Activated CD8-positive, alpha-beta T cell treated with anti-CD3 and anti-CD28 coated beads, Interleukin-2, amount 10 ng/mL, durations not matched to agents 7 days and 5 days (primary cell): Measurements from ENCODE around the gene DPP10. TPM values are rescaled to one million over a fixed set of nuclear protein-coding genes. Genes with fewer than 3 reads are reported as not detected.
"Not testable (repeated sequence)": the region's sequence is repeated elsewhere in the genome, so short reads cannot be mapped to it uniquely, and the experiment has no call there.

Source experiments
- ATAC-seq: fragments of 150-1000 bp; cut with Tn5 transposase; one replicate; pipeline ENCODE4 v1.10.0; 2021; ENCODE audit warnings: moderate library complexity
- CTCF ChIA-PET: fragments of 350-600 bp; sonication (Branson Sonifier 250); formaldehyde crosslinking; loops from one replicate; lab custom pipeline; 2021; ENCODE audit warnings: antibody characterized with exemption; lab: Charles Lee
- POLR2A ChIA-PET: fragments of 350-600 bp; sonication (Branson Sonifier 250); formaldehyde crosslinking; loops from one replicate; lab custom pipeline; 2021; ENCODE audit warnings: antibody characterized with exemption; lab: Charles Lee
- DNase-seq: peaks from one replicate; pipeline ENCODE4 v3.0.0-alpha.2; 2020
- H3K27ac Mint-ChIP-seq: one replicate; pipeline ENCODE4 v1.8.0; 2021; ENCODE audit warnings: mild to moderate bottlenecking, mixed read lengths
- H3K27me3 Mint-ChIP-seq: one replicate; pipeline ENCODE4 v1.8.0; 2021; ENCODE audit warnings: low read depth, mixed read lengths
- H3K36me3 Mint-ChIP-seq: one replicate; pipeline ENCODE4 v1.8.0; 2021; ENCODE audit warnings: low read depth, mixed read lengths
- H3K4me1 Mint-ChIP-seq: one replicate; pipeline ENCODE4 v1.8.0; 2021; ENCODE audit warnings: low read depth, mixed read lengths
- H3K4me3 Mint-ChIP-seq: one replicate; pipeline ENCODE4 v1.8.0; 2021; ENCODE audit warnings: mild to moderate bottlenecking, mixed read lengths
- H3K9me3 Mint-ChIP-seq: one replicate; pipeline ENCODE4 v1.8.0; 2022; ENCODE audit warnings: mixed read lengths; ENCODE audit not compliant: insufficient read depth
- total RNA-seq, 2 experiments: library from RNA; stranded (reverse); gene quantifications; one replicate each; pipeline ENCODE4 v1.2.3, GENCODE V29; 2021

The DPP10 gene
- total RNA-seq, 2 experiments from 2014 or later: not detected

DNA sequence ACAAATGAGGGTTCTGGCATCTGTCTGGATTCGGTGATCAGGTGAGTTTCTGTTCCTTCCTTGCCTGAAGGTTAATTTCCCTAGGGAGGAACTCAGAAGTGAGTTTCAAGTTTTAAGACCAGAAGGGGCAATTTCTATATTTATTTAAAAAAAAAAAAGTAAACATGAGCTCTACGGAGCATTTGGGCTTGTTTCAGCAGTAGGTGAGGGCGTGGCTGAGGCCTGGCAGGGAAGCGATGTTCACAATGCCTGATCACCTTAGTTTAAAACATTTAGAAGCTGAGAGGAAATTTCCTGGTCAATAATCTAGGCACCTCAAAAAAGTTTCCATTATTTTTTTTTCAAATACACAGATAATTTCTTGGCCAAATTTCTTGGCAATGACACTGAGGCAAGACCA lies 629.1 kb downstream of the DPP10 start:
- Mint-ChIP-seq H3K4me1 (no peaks in the 10 kb centered on the region), H3K4me3 (no peak overlapping the region), H3K36me3 (no peaks in the 10 kb centered on the region), H3K27me3 (no peaks in the 10 kb centered on the region), H3K27ac (no peak overlapping the region), H3K9me3 (peaks cover 14% of the 10 kb centered on the region)
- ATAC-seq (no peak), DNase-seq (no peak)
- ChIA-PET CTCF (no interaction called here), POLR2A (no interaction called here)

DNA sequence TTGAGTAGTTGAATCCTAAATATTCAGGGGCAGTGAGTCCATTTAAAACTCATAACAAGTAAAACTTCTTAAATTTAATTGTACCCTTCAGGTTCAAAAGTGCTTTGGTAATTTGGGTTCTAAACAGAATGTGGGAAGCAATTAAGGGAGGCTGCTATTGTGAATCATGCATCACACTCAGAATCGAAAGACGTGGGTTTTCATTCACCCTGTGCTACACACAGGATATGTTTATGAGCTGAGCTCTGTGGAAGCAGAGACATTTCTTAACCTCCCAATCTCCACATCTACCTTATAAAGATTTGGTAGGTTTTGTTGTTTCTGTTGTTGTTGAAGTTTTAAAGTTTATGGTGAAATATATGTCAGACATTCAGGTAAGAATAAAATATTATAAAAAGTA lies 633.4 kb downstream of the DPP10 start:
- CTCF ChIA-PET: no interaction called here
- Mint-ChIP-seq H3K4me1 (no peaks in the 10 kb centered on the region), H3K36me3 (no peaks in the 10 kb centered on the region), H3K27me3 (no peaks in the 10 kb centered on the region), H3K4me3 (no peak overlapping the region), H3K27ac (no peak overlapping the region), H3K9me3 (no peaks in the 10 kb centered on the region)
- DNase-seq (no peak), ATAC-seq (no peak)
- POLR2A ChIA-PET: no interaction called here

DNA sequence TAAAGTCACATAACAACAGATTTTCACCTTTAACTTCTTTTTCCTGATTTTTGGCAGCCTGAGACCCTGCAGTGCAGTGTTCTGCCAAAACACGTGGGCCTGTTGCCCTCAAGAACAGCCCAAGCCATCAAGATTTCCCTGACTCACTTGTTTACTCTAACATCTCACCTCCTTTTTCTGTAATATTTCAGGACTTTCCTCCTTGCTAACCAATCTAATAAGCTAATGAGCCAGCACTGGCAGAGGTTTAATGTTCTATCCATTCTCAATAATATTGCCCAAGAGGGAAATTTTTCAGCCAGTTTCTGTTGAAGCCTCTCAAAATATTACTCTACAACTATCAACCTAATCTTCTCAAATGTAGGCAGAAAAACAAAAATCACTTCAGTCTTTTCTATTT lies 635.2 kb downstream of the DPP10 start:
- DNase-seq: no peak
- no peaks in the 10 kb centered on the region for H3K27me3 Mint-ChIP-seq
- H3K9me3 Mint-ChIP-seq: no peaks in the 10 kb centered on the region
- no peak overlapping the region for H3K4me3 Mint-ChIP-seq
- H3K27ac Mint-ChIP-seq: no peak overlapping the region
- no peak for ATAC-seq
- no peaks in the 10 kb centered on the region for H3K36me3 Mint-ChIP-seq
- ChIA-PET POLR2A (no interaction called here), CTCF (no interaction called here)
- H3K4me1 Mint-ChIP-seq: no peaks in the 10 kb centered on the region

DNA sequence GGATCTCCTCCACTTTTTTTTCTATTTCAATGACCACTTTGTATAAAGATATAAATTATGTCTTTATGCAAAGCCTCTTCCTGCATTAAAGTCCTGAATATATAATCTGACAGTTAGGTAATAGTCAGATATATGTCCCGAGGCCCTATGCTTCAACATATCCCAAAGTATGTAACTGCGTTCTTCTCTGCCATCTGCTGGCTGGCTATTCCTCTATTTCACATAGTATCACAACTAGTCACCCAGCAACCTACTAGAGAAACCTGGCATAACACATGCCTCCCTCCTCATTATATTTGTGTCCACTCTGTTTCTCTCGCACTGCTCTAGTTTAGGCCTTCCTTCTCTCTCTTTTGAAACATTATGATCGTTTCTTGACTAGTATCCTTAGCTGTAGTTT lies 640.8 kb downstream of the DPP10 start:
- Mint-ChIP-seq H3K27ac (no peak overlapping the region), H3K27me3 (no peaks in the 10 kb centered on the region), H3K9me3 (peaks cover 5% of the 10 kb centered on the region), H3K4me3 (no peak overlapping the region), H3K36me3 (no peaks in the 10 kb centered on the region), H3K4me1 (no peaks in the 10 kb centered on the region)
- CTCF ChIA-PET: no interaction called here
- POLR2A ChIA-PET: no interaction called here
- DNase-seq (no peak), ATAC-seq (no peak)

DNA sequence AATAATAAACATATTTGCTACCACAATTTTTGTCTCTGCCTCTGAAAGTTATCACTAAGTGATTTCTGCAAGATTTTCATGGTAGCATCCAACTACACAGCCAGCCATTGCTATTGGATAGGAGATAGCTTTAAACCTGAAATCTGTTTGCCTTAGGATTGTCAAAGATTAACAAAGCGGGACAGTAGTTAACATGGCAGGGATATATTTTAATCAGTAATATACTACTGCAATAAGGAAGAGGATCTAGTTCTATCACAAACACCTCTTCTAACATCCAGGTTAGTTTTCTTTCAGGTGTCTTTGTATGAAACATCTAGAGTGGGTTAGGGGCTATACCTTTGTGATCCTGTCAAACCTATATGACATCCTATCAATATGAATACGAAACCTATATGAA lies 641.3 kb downstream of the DPP10 start:
- no peak for ATAC-seq
- DNase-seq: no peak
- CTCF ChIA-PET: no interaction called here
- Mint-ChIP-seq H3K9me3 (peaks cover 5% of the 10 kb centered on the region), H3K4me3 (no peak overlapping the region), H3K36me3 (no peaks in the 10 kb centered on the region), H3K4me1 (no peaks in the 10 kb centered on the region), H3K27ac (no peak overlapping the region), H3K27me3 (no peaks in the 10 kb centered on the region)
- POLR2A ChIA-PET: no interaction called here

DNA sequence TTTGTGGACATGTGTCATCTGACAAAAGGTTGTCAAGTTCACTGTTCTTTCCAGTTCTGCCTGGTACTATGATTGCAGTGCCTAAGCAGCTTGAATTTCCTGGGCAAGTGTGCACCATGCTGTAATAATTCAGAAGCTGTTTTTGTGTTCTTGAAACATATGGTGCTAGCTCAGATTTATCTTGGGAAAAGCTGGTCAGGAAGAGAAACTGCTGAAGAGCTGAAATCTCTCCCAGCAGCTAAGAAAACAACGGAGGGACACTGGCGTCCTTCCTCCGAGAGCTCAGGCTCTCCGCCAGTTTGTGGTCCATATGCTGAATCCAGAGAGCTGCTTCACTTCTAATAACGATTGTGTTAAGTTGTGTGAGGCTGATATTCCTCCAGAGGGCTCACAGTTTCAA lies 642.0 kb downstream of the DPP10 start:
- ChIA-PET POLR2A (no interaction called here), CTCF (no interaction called here)
- H3K9me3 Mint-ChIP-seq: peaks cover 5% of the 10 kb centered on the region
- no peak overlapping the region for H3K27ac Mint-ChIP-seq
- DNase-seq (no peak), ATAC-seq (no peak)
- H3K4me3 Mint-ChIP-seq: no peak overlapping the region
- no peaks in the 10 kb centered on the region for H3K4me1 Mint-ChIP-seq
- no peaks in the 10 kb centered on the region for H3K36me3 Mint-ChIP-seq
- H3K27me3 Mint-ChIP-seq: no peaks in the 10 kb centered on the region

DNA sequence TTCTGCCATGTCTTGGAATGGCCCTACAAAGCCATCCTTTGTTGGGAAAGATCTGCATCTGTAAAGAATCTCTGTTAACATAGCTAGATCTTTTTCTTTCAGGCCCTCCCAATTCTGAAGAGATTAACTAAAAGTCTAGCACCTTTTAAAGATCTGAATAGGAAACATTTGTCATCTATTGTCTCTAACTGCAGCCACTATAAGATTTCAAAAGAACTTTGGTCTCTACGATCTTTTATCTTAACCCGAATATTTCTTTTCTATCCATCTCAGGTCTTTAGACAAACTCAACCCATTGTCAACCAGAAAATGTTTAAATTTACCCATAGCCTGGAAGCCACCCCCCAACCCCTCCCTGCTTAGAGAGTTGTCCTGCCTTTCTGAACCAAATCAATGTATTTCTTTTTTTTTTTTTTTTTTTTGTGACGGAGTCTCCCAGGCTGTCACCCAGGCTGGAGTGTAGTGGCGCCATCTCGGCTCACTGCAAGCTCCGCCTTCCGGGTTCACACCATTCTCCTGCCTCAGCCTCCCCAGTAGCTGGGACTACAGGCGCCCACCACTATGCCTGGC lies 643.7 kb downstream of the DPP10 start:
- H3K4me3 Mint-ChIP-seq, POLR2A ChIA-PET, H3K36me3 Mint-ChIP-seq, H3K4me1 Mint-ChIP-seq, H3K27ac Mint-ChIP-seq, CTCF ChIA-PET, H3K27me3 Mint-ChIP-seq, ATAC-seq, DNase-seq: not testable (repeated sequence)
- peaks cover 13% of the 10 kb centered on the region for H3K9me3 Mint-ChIP-seq

DNA sequence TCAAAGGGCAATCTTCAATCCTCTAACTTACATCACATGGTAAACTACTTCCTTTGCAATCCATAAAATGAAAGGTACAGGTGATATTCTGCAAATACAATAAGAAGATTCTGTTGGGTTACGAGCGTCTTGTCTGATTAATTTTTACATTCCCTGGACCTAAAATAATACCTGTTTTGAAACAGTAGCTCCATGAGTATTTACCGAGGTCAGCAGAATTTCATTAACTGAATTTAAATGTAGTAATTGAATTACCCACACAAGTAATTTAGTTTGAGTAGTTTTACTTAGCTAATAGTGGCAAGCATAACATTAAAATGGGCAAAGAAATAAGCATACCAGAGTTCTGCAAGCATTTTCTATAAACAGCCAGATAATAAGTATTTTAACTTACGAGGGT lies 652.0 kb downstream of the DPP10 start:
- H3K4me3 Mint-ChIP-seq: no peak overlapping the region
- no peaks in the 10 kb centered on the region for H3K36me3 Mint-ChIP-seq
- no peaks in the 10 kb centered on the region for H3K27me3 Mint-ChIP-seq
- no peak for ATAC-seq
- no peaks in the 10 kb centered on the region for H3K4me1 Mint-ChIP-seq
- no peak overlapping the region for H3K27ac Mint-ChIP-seq
- peaks cover 8% of the 10 kb centered on the region for H3K9me3 Mint-ChIP-seq
- ChIA-PET CTCF (no interaction called here), POLR2A (no interaction called here)
- DNase-seq: no peak

DNA sequence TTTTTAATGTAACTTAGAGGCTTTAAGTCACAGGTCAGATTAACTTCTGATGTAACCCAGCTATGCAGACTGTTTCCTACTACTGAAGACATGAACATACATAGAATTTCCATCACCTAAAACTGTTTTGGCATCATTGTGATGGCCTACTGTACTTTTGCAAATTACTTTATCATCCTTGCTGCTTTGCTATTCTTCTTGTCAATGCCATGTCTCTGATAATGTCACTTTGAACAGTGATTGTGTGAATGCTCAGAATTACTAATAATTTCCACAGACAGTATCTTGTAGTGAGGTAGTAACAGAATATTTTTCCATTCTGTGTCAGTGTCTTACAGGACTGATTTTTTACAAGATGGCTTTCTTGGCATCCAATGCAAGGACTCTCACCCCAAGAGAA lies 663.5 kb downstream of the DPP10 start:
- Mint-ChIP-seq H3K9me3 (no peaks in the 10 kb centered on the region), H3K4me1 (no peaks in the 10 kb centered on the region), H3K36me3 (no peaks in the 10 kb centered on the region), H3K27ac (no peak overlapping the region), H3K4me3 (no peak overlapping the region), H3K27me3 (no peaks in the 10 kb centered on the region)
- CTCF ChIA-PET: no interaction called here
- POLR2A ChIA-PET: no interaction called here
- DNase-seq: no peak
- ATAC-seq: no peak

DNA sequence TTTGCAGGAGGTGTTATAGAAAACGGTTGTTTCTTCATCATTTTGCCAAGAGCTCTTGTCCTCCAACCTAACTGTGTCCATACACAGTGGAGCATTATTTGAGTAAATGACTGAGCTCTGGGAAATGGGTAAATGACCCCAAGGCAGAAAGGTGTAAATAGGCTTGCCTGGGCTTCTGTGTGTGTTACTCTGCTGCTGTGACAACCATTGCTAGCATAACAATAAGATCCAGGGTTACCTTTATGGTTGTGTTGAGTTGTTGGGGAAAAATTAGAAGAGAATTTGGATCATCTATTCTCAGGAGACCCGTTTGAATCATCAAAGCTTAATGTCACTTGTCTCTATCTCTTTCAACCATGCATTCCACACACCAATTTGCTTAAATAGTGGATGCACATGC lies 672.7 kb downstream of the DPP10 start:
- Mint-ChIP-seq H3K4me3 (no peak overlapping the region), H3K36me3 (no peaks in the 10 kb centered on the region), H3K4me1 (no peaks in the 10 kb centered on the region), H3K27me3 (no peaks in the 10 kb centered on the region), H3K9me3 (no peaks in the 10 kb centered on the region), H3K27ac (no peak overlapping the region)
- no peak for DNase-seq
- CTCF ChIA-PET: no interaction called here
- POLR2A ChIA-PET: no interaction called here
- ATAC-seq: no peak

DNA sequence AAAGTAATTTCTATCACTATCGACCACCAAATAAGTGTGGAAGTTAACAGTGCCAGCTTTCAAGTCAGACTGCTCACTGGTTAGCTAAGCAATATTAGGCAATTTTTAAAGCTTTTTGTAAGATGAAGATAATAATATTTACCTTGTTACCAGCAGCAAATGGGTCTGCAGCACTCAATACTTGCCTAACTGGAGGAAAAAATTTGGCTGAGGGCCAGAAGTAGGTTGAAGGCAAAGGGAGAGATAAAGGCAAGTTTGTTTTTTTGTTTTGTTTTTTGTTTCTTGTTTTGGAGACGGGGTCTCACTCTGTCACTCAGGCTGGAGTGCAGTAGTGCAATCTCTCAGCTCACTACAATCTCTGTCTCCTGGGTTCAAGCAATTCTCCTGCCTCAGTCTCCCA lies 675.9 kb downstream of the DPP10 start:
- H3K4me1 Mint-ChIP-seq: no peaks in the 10 kb centered on the region
- no peak for DNase-seq
- CTCF ChIA-PET: no interaction called here
- no peaks in the 10 kb centered on the region for H3K36me3 Mint-ChIP-seq
- H3K4me3 Mint-ChIP-seq: no peak overlapping the region
- ATAC-seq: no peak
- no peaks in the 10 kb centered on the region for H3K27me3 Mint-ChIP-seq
- no peak overlapping the region for H3K27ac Mint-ChIP-seq
- H3K9me3 Mint-ChIP-seq: no peaks in the 10 kb centered on the region
- POLR2A ChIA-PET: no interaction called here

DNA sequence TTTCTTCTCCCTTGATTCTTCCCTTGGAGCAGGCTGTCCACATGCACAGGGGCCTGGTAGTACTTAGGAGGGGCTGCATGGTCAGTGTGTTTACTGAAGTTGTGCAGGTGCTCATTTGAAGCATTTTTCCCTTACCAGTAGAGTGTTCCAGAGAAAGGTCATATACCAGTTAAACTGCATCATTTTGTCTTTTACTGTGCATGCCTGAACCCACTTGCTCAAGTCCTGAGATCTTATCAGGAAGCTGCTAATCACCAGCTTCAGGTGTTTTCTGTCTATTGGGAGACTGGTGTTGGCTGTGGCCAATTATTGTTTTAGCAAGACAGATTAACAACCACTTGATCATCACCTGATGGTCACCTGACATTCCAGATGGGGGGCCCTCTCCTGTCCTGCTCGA lies 676.6 kb downstream of the DPP10 start:
- no peak overlapping the region for H3K27ac Mint-ChIP-seq
- ATAC-seq (no peak), DNase-seq (no peak)
- no peaks in the 10 kb centered on the region for H3K9me3 Mint-ChIP-seq
- no peaks in the 10 kb centered on the region for H3K27me3 Mint-ChIP-seq
- H3K4me1 Mint-ChIP-seq: no peaks in the 10 kb centered on the region
- no peak overlapping the region for H3K4me3 Mint-ChIP-seq
- POLR2A ChIA-PET: no interaction called here
- H3K36me3 Mint-ChIP-seq: no peaks in the 10 kb centered on the region
- CTCF ChIA-PET: no interaction called here

DNA sequence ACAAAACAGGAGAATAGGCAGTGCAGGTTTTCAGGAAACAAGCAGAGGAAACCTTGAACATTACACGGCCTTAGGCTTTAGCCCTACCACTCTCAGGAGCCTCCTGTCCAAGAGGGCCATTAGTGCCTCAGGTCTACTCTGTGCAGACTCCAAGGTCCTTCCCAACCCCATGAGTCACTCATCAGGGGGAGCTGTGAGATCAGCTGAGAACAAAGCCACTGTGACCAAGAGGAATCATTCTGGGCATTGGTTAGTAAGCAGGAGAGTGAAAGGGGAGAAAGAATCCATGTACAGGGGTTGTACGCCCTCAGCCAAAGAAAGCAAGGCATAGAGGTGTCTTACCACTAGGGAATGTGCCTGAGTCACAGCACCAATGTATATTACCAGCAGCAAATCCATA lies 680.3 kb downstream of the DPP10 start:
- Mint-ChIP-seq H3K36me3 (no peaks in the 10 kb centered on the region), H3K4me1 (no peaks in the 10 kb centered on the region), H3K9me3 (no peaks in the 10 kb centered on the region), H3K4me3 (no peak overlapping the region), H3K27me3 (no peaks in the 10 kb centered on the region), H3K27ac (no peak overlapping the region)
- no peak for DNase-seq
- no peak for ATAC-seq
- CTCF ChIA-PET: no interaction called here
- POLR2A ChIA-PET: no interaction called here
